H9 (cell line): ENCODE results near the gene HTD2. TPM values are rescaled to one million over a fixed set of nuclear protein-coding genes. Genes with fewer than 3 reads are reported as not detected.

Source experiments
- DNase-seq: peaks from one replicate; pipeline ENCODE4 v3.0.0-alpha.2; 2017
- H2AFZ ChIP-seq: one replicate; pipeline ENCODE4 v1.6.1; 2013; ENCODE audit warnings: mild to moderate bottlenecking, low read length, control low read depth, moderate library complexity
- H2AK5ac ChIP-seq: 2 replicates; pipeline ENCODE4 v1.6.1; 2013; ENCODE audit warnings: low read length, control low read depth, mixed read lengths; ENCODE audit not compliant: insufficient read length
- H2BK120ac ChIP-seq: one replicate; pipeline ENCODE4 v1.6.1; 2013; ENCODE audit warnings: low read depth, mild to moderate bottlenecking, low read length, control low read depth, inconsistent platforms; ENCODE audit not compliant: poor library complexity, severe bottlenecking
- H2BK12ac ChIP-seq: 2 replicates; pipeline ENCODE4 v1.6.1; 2013; ENCODE audit warnings: low read length, control low read depth, mixed read lengths, low read depth; ENCODE audit not compliant: insufficient read length
- H2BK15ac ChIP-seq: 2 replicates; pipeline ENCODE4 v1.6.1; 2013; ENCODE audit warnings: low read depth, low read length, control low read depth
- H2BK20ac ChIP-seq: one replicate; pipeline ENCODE4 v1.6.1; 2013; ENCODE audit warnings: low read depth, mild to moderate bottlenecking, low read length, control low read depth, inconsistent platforms; ENCODE audit not compliant: poor library complexity, severe bottlenecking
- H2BK5ac ChIP-seq: 2 replicates; pipeline ENCODE4 v1.6.1; 2013; ENCODE audit warnings: low read length, control low read depth, mixed read lengths; ENCODE audit not compliant: insufficient read length
- H3K14ac ChIP-seq: 2 replicates; pipeline ENCODE4 v1.6.1; 2013; ENCODE audit warnings: low read length, control low read depth; ENCODE audit not compliant: insufficient read depth
- H3K18ac ChIP-seq: 2 replicates; pipeline ENCODE4 v1.6.1; 2013; ENCODE audit warnings: low read depth, mild to moderate bottlenecking, mixed read lengths, low read length, control low read depth; ENCODE audit not compliant: insufficient read length
- H3K23ac ChIP-seq: 2 replicates; pipeline ENCODE4 v1.6.1; 2013; ENCODE audit warnings: low read length, control low read depth, mixed read lengths, low read depth; ENCODE audit not compliant: insufficient read length
- H3K23me2 ChIP-seq: 2 replicates; pipeline ENCODE4 v1.6.1; 2013; ENCODE audit warnings: low read depth, mild to moderate bottlenecking, mixed read lengths, low read length, control low read depth; ENCODE audit not compliant: insufficient read length, poor library complexity, severe bottlenecking
- H3K27ac ChIP-seq: 2 replicates; pipeline ENCODE4 v1.5.1; 2013; ENCODE audit warnings: low read length, control low read depth, mixed read lengths, low read depth; ENCODE audit not compliant: insufficient read length
- H3K27me3 ChIP-seq: 2 replicates; pipeline ENCODE4 v1.6.1; 2013; ENCODE audit warnings: low read length, control low read depth, inconsistent platforms; ENCODE audit not compliant: insufficient read depth
- H3K4ac ChIP-seq: 2 replicates; pipeline ENCODE4 v1.6.1; 2013; ENCODE audit warnings: low read depth, mild to moderate bottlenecking, control low read depth, inconsistent platforms, low read length, moderate library complexity
- H3K4me1 ChIP-seq: 2 replicates; pipeline ENCODE4 v1.6.1; 2013; ENCODE audit warnings: low read length, control low read depth, inconsistent platforms; ENCODE audit not compliant: insufficient read depth
- H3K4me2 ChIP-seq: 2 replicates; pipeline ENCODE4 v1.6.1; 2013; ENCODE audit warnings: low read length, control low read depth, mixed read lengths; ENCODE audit not compliant: insufficient read length, insufficient read depth
- H3K56ac ChIP-seq: 2 replicates; pipeline ENCODE4 v1.6.1; 2013; ENCODE audit warnings: low read depth, mild to moderate bottlenecking, mixed read lengths, low read length, control low read depth; ENCODE audit not compliant: insufficient read length
- H3K79me1 ChIP-seq: 2 replicates; pipeline ENCODE4 v1.6.1; 2013; ENCODE audit warnings: low read depth, mild to moderate bottlenecking, moderate library complexity, low read length, control low read depth, inconsistent platforms; ENCODE audit not compliant: insufficient read depth, poor library complexity, severe bottlenecking
- H3K79me2 ChIP-seq: 2 replicates; pipeline ENCODE4 v1.6.1; 2013; ENCODE audit warnings: low read length, control low read depth, inconsistent platforms; ENCODE audit not compliant: insufficient read depth
- H3K9ac ChIP-seq: 2 replicates; pipeline ENCODE4 v1.6.1; 2013; ENCODE audit warnings: low read length, control low read depth, mixed read lengths; ENCODE audit not compliant: insufficient read length; ENCODE audit errors: extremely low read depth
- H3K9me3 ChIP-seq: one replicate; pipeline ENCODE4 v1.6.1; 2013; ENCODE audit warnings: low read depth, low read length, inconsistent platforms; ENCODE audit not compliant: control insufficient read depth
- H3T11ph ChIP-seq: one replicate; pipeline ENCODE4 v1.6.1; 2013; ENCODE audit warnings: mild to moderate bottlenecking, low read length, control low read depth, inconsistent platforms
- H4K20me1 ChIP-seq: one replicate; pipeline ENCODE4 v1.6.1; 2013; ENCODE audit not compliant: control insufficient read depth, insufficient read length, insufficient read depth
- H4K5ac ChIP-seq: 2 replicates; pipeline ENCODE4 v1.6.1; 2013; ENCODE audit warnings: low read depth, mild to moderate bottlenecking, mixed read lengths, low read length, control low read depth; ENCODE audit not compliant: insufficient read length
- H4K8ac ChIP-seq: replicated peaks from 2 replicates; pipeline ENCODE4 v1.6.1; 2013; ENCODE audit warnings: low read length, control low read depth, mixed read lengths, low read depth; ENCODE audit not compliant: insufficient read length
- H4K91ac ChIP-seq: 2 replicates; pipeline ENCODE4 v1.6.1; 2013; ENCODE audit warnings: low read depth, mild to moderate bottlenecking, moderate library complexity, mixed read lengths, low read length, control low read depth; ENCODE audit not compliant: insufficient read length
- H3K27ac Mint-ChIP-seq, 3 experiments: 2 replicates in 2 of 3; 3 replicates in 1 of 3; pipeline ENCODE4 v1.8.0; 2020 to 2021; ENCODE audit warnings: mixed read lengths in 3 of 3, mild to moderate bottlenecking in 1 of 3, moderate library complexity in 1 of 3
- H3K27me3 Mint-ChIP-seq: 2 replicates; pipeline ENCODE4 v1.8.0; 2021; ENCODE audit warnings: low read depth, mild to moderate bottlenecking, moderate library complexity, mixed read lengths
- H3K36me3 Mint-ChIP-seq, 3 experiments: 2 replicates in 2 of 3; 3 replicates in 1 of 3; pipeline ENCODE4 v1.8.0; 2020 to 2021; ENCODE audit warnings: low read depth in 3 of 3, mixed read lengths in 3 of 3; ENCODE audit not compliant: insufficient read depth in 1 of 3
- H3K4me1 Mint-ChIP-seq, 2 experiments: 2 replicates each; pipeline ENCODE4 v1.8.0; 2020; ENCODE audit warnings: mixed read lengths in 2 of 2
- H3K4me3 Mint-ChIP-seq, 2 experiments: 2 replicates in 1 of 2; 3 replicates in 1 of 2; pipeline ENCODE4 v1.8.0; 2020 to 2021; ENCODE audit warnings: mild to moderate bottlenecking in 2 of 2, mixed read lengths in 2 of 2, moderate library complexity in 1 of 2
- H3K9me3 Mint-ChIP-seq, 2 experiments: 2 replicates in 1 of 2; 3 replicates in 1 of 2; pipeline ENCODE4 v1.8.0; 2020; ENCODE audit warnings: mild to moderate bottlenecking in 2 of 2, mixed read lengths in 2 of 2, moderate library complexity in 1 of 2
- CTCF ChIP-seq: fragments of 200-600 bp; sonication (generic); conservative IDR thresholded peaks from 3 replicates; pipeline ENCODE4 v1.8.0; 2021; ENCODE audit warnings: antibody characterized with exemption, mild to moderate bottlenecking
- WGBS: extraction: QIAGEN DNeasy Blood & Tissue Kit; methylation state at CpG from one replicate; pipeline ENCODE4 v1.1.7; 2013; ENCODE audit warnings: missing lambda C conversion rate, low lambda C conversion rate, mixed read lengths; ENCODE audit not compliant: insufficient read length; ENCODE audit errors: extremely low coverage; 5-methylcytosine and 5-hydroxymethylcytosine counted together
- total RNA-seq: library from RNA; stranded (reverse); gene quantifications from 2 replicates; pipeline ENCODE4 v1.2.1, GENCODE V29; 2021

Gene HTD2
- total RNA-seq, 1 experiment from 2014 or later, result 13.4 TPM

GRCh38 chr3:58347984-58348383 is 41.7 kb downstream of the HTD2 start:
- Histone ChIP-seq H3K4ac (no peak overlapping the region), H3K27ac (no peak overlapping the region), H3K18ac (no peak overlapping the region), H3K79me2 (no peaks in the 10 kb centered on the region), H2BK15ac (no peak overlapping the region), H3K4me1 (no peaks in the 10 kb centered on the region), H2BK120ac (no peak overlapping the region), H4K8ac (no peak overlapping the region), H3K23me2 (no peaks in the 10 kb centered on the region), H3K27me3 (no peaks in the 10 kb centered on the region), H4K91ac (no peak overlapping the region), H3K14ac (no peak overlapping the region), H2BK20ac (no peak overlapping the region), H3K9ac (no peak overlapping the region), H3K56ac (no peak overlapping the region), H2BK12ac (no peak overlapping the region), H4K20me1 (no peaks in the 10 kb centered on the region), H3K23ac (no peak overlapping the region), H3K79me1 (no peaks in the 10 kb centered on the region), H3T11ph (no peak overlapping the region), H3K4me2 (no peak overlapping the region), H2BK5ac (no peak overlapping the region), H4K5ac (no peak overlapping the region), H2AFZ (no peak overlapping the region), H2AK5ac (no peak overlapping the region), H3K9me3 (no peaks in the 10 kb centered on the region)
- Mint-ChIP-seq H3K27me3 (no peaks in the 10 kb centered on the region), H3K36me3 (no peaks in the 10 kb centered on the region), H3K9me3 (no peaks in the 10 kb centered on the region), H3K27ac (no peak overlapping the region), H3K4me1 (peaks cover 8% of the 10 kb centered on the region in 2 experiments), H3K4me3 (no peak overlapping the region)
- DNase-seq, result no peak
- no peak for TF ChIP-seq CTCF
- WGBS, result no CpG with 5 or more reads among the region's 7 CpGs
